ENCODE data around the gene TNNT3. TPM values are rescaled to one million over a fixed set of nuclear protein-coding genes. Genes with fewer than 3 reads are reported as not detected.

TNNT3 gene
- total RNA-seq, 2 donors from 2014 or later = 0.72 TPM; not detected in 1

- TF ChIP-seq CTCF (IDR thresholded peaks at IDR 0.05) = no peak
- Histone ChIP-seq H3K9me3 (no peaks in the 10 kb centered on the region), H3K4me3 (no peak overlapping the region), H3K27ac (no peak overlapping the region), H3K4me1 (no peaks in the 10 kb centered on the region), H3K36me3 (no peaks in the 10 kb centered on the region), H3K27me3 (no peaks in the 10 kb centered on the region), H3K9ac (ENCODE audit: low read depth in 2 of 2, low read length in 2 of 2) (no peak overlapping the region)
- intact Hi-C loops (cut with DNase I) = no loop called here
- no peak for DNase-seq
Observed at GRCh38 chr11:1967641-1968225, 48.2 kb downstream of the TNNT3 start.

DNA sequence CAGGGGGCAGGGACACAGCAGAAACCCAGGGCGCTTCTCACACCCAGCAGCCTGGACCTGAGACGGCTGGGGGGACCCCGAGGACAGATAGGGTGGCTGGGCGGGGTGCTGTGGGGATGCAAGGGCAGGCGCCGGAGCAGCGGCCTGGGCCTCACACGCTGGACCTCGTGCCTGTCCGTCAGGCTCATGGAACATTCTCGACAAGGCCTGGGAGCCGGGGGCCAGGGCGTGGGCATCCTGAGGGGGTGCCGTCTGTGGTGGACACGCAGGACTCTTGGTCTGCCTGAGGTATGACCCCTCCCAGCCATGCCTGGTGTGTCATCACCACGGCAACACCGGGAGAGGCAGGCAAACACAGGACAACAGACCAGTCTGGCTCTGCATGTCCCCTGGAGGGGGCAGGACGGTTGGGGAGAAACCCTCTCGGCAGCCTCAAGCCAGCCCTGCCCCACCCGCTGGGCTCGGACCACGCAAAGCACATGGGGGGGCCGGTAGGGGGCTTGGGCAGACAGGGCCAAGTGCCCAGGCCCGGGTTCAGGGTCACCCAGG lies 49.0 kb downstream of the TNNT3 start:
- no peak for DNase-seq
- intact Hi-C loops (cut with DNase I) = no loop called here
- TF ChIP-seq CTCF (IDR thresholded peaks at IDR 0.05) = no peak
- Histone ChIP-seq H3K4me3 (no peak overlapping the region), H3K36me3 (no peaks in the 10 kb centered on the region), H3K27ac (no peak overlapping the region), H3K9me3 (no peaks in the 10 kb centered on the region), H3K9ac (ENCODE audit: low read depth in 2 of 2, low read length in 2 of 2) (no peak overlapping the region), H3K27me3 (no peaks in the 10 kb centered on the region), H3K4me1 (no peaks in the 10 kb centered on the region)

DNA sequence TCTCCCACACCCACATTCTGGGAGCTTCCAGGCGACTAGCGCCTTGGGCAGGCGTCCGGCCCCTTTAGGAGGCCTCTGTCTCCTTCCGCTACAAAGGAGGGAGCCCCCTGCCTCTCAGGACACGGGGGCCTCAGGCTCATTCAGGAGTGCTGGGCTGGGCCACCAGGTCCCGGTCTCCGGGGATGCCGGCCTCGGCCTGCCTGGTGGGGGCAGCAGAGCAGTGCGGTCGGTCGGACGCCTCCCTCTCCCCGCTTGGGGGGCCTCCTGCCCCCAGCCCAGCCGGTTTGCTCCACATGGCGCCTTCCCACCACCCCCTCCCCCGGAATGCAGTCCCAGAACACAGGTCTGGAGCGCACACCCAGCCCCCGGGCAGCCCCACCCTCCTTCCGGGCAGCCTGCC lies 49.5 kb downstream of the TNNT3 start:
- no peak for TF ChIP-seq CTCF (IDR thresholded peaks at IDR 0.05)
- no peak overlapping the region for H3K4me3 ChIP-seq
- H3K4me1 ChIP-seq = no peaks in the 10 kb centered on the region
- H3K27me3 ChIP-seq = no peaks in the 10 kb centered on the region
- no peaks in the 10 kb centered on the region for H3K9me3 ChIP-seq
- no peak overlapping the region for H3K27ac ChIP-seq
- DNase-seq = no peak
- intact Hi-C loops (cut with DNase I) = no loop called here
- H3K36me3 ChIP-seq = no peaks in the 10 kb centered on the region
- H3K9ac ChIP-seq (ENCODE audit: low read depth in 2 of 2, low read length in 2 of 2) = no peak overlapping the region

DNA sequence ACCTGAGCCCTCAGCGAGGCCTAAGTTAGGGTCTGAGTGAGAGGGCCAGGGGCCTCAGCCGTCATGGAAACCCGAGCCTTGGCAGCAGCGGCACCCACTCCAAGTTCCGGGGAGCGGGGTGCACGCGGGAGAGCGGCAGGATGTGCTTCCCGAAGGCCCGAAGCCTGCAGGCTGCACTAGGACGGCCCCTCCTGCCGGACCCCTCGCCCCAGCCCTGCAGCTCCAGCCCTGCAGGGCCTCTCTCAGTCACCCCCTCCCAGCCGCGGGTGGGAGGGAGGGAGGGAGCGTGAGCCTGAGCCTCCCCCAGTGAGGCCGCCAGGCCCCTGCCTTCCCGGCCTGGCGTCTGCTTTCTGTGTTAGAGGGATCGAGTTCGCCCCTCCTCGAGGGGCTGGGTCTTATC lies 50.3 kb downstream of the TNNT3 start:
- H3K27me3 ChIP-seq = no peaks in the 10 kb centered on the region
- H3K4me3 ChIP-seq = no peak overlapping the region
- no peaks in the 10 kb centered on the region for H3K9me3 ChIP-seq
- H3K4me1 ChIP-seq = no peaks in the 10 kb centered on the region
- no peak overlapping the region for H3K9ac ChIP-seq (ENCODE audit: low read depth in 2 of 2, low read length in 2 of 2)
- H3K27ac ChIP-seq = no peak overlapping the region
- DNase-seq = no peak
- H3K36me3 ChIP-seq = no peaks in the 10 kb centered on the region
- TF ChIP-seq CTCF (IDR thresholded peaks at IDR 0.05) = no peak
- intact Hi-C loops (cut with DNase I) = no loop called here

- H3K4me1 ChIP-seq = no peaks in the 10 kb centered on the region
- no peak overlapping the region for H3K27ac ChIP-seq
- no peaks in the 10 kb centered on the region for H3K36me3 ChIP-seq
- TF ChIP-seq CTCF (IDR thresholded peaks at IDR 0.05) = no peak
- no peak overlapping the region for H3K9ac ChIP-seq (ENCODE audit: low read depth in 2 of 2, low read length in 2 of 2)
- H3K9me3 ChIP-seq = no peaks in the 10 kb centered on the region
- intact Hi-C loops (cut with DNase I) = no loop called here
- DNase-seq = no peak
- H3K4me3 ChIP-seq = no peak overlapping the region
- no peaks in the 10 kb centered on the region for H3K27me3 ChIP-seq
Observed at GRCh38 chr11:1970956-1971355, 51.5 kb downstream of the TNNT3 start.
